ENCODE results near the gene VAMP2.

The VAMP2 gene, protein sequence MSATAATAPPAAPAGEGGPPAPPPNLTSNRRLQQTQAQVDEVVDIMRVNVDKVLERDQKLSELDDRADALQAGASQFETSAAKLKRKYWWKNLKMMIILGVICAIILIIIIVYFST

DNA sequence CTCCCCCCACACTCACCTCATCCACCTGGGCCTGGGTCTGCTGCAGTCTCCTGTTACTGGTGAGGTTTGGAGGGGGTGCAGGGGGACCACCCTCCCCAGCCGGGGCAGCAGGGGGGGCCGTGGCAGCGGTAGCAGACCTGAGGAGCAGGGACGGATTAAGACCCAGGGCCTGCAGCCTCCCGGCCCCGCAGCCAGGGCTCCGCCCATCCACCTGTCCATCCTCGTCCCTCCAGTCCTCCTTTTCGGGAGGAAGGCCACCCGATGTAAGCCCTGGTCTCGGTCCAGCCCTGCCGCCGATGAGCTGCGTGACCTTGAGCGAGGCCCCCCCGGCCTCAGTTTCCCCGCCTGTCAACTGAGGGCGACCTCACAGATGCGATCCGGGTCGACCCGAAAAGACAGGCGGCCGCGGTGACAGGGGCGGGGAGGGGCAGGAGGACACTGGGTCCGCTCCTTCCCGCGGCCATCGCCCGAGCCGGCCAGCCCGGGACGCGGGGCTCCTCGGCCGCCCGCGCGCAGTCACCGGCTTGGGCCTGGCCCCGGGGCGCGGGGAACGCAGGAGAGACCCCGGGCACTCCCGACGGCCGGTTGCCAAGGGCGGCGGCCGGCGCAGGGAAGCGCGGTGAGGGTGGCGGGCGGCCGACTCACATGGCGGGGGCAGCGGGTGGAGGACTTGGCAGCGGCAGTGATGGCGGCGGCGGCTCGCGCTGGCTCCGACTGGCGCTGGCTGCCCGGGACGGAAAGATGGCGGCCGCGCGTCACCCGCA lies at the start of gene VAMP2:
Gene VAMP2, minus strand, starts transcription at position 716 of the 764 bp plus-strand sequence. Its CDS starts 69 bp downstream, at position 647.
- DNase-seq, result peak; percentile 15

DNA sequence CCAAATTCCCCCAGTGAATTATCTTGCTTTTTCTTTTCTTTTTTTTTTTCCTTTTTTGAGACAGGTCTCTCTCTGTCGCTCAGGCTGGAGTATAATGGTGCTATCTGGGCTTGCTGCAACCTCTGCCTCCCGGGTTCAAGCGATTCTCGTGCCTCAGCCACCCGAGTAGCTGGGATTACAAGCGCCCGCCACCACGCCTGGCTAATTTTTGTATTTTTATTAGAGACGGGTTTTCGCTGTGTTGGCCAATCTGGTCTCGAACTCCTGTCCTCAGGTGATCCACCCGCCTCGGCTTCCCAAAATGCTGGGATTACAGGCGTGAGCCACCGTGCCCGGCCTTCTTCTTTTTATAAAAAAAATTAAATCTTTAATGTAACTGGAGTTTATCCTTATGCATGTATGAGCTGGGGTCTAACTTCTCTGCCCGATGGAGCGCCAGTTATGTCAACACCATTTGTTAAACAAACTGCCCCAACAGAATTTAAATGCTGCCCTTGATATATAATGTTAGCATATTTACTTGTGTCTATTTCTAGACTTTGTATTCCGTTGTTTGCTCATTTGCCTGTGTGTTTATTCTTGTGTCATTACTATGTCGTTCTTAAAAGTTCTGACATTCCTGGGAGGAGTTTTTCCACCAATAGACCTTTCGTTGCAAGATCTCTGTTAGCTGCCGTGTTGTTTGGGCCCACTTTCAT lies 48.2 kb upstream of the VAMP2 start:
- no peak for DNase-seq

DNA sequence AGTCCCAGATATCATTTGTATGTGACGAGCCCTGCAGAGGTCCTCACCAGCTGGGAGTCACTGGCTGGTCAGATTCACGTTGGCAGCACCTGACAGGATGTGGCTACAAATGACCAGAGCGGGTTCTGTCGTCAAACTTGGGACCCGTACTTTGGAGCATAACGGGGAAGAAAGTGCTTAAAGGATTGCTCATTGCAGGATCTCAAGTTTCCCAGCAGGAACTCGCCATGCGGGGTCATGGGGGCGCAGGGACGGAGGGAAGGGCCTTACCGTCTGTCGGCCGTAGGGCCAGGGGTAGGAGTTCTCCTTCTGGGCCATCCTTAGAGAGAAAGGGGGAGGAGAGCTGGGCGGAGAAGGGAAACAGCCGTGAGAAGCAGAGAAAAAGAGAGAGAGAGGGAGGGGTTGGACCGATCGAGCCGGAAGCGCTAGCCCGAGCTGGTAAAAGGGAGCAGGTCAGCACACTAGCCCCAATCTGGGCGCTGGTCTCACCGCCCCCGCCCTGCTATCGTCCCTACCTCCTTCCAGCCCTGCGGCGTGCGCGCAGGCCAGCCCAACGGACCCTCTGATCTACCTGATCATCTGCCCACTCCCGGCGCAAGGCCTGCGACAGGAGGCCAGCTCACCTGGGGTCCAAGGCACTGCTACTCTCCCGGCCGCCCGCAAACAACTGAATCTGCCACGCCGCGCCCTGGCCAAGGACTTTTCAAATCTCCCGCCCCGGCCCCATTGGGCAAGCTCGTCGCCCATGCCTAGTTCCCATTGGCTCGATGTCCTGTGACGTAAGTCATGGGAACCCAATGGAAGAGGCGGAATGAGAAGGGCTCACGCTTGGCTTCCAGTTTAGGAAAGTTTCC lies 47.4 kb upstream of the VAMP2 start, which contains the start of gene AURKB:
Gene AURKB, minus strand, starts transcription at position 669 of the 854 bp plus-strand sequence. Its CDS starts 351 bp downstream, at position 318.
- DNase-seq, result peak; percentile 93

DNA sequence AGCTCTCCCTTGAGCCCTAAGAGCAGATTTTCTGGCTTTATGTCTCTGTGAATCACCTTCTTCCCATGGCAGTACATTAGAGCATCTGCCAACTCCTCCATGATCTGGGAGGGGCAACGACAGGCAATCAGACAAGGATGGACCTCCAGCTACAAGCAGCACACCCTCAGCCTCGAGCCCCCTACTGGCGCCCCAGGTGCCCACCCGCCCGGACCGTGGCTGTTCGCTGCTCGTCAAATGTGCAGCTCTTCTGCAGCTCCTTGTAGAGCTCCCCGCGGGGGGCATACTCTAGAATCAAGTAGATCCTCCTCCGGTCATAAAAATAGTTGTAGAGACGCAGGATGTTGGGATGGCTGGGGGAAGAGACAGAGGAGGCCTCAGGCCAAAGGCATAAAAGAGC lies 43.8 kb upstream of the VAMP2 start:
- DNase-seq, result no peak

DNA sequence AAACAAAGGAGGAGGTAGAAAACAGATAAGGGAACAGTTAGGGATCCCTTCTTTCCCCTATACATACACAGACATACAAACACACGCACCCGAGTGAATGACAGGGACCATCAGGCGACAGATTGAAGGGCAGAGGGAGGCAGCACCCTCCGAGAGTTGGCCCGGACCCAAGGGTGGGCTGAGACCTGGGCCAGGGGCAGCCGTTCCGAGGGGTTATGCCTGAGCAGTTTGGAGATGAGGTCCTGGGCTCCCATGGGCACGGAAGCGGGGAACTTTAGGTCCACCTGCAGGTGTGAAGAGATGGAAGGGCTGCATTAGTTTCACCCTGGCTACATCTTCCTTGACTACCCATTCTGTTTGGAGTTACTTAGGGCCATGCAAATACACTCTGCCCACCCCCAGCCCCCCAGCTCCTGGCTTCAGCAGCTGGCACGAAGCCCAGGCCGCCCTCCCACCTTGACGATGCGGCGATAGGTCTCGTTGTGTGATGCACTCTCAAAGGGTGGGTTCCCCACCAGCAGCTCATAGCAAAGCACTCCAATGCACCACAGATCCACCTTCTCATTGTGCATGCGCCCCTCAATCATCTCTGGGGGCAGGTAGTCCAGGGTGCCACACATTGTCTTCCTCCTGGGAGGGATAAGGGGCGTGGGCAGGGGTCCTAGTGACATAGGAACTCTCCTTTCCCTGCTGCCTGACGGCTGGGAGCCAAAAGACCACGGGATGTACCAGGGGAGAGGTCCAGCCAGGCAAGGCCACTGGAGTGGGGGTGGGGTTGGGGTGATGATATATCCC lies 42.2 kb upstream of the VAMP2 start:
- DNase-seq, result no peak

DNA sequence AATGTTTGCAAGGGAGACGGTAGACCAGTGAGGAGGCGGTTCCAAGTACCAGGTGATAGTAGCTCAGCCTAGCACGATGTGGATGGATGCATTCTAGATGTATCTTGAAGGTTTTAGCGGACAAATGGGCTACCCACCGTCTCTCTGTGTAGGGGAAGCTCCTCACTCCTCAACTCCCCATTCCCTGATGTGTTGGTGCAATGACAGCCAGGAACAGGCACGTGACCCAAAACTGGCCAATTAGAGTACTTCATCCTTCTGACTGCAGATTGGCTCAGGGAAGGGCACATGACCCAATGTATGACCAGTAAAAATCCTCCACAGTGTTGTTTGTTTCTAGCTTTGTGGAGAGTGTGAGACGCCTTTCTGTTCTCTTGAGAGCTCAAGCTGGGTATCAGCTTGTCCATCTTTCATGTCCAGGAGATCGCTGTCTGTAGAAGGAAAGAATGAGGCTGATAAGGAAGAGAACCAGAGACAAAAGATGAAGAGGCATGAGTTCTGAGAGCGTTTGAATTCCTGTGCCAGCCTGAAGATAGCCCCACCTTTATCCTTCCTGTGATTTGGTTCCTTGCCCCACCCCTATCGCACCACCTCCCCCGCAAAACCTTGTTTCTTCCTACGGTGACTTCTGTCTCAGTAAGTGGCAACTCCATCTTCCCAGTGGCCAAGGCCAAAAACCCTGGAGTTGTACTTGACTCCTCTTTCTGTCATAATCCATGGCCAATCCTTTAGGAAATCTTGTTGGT lies 29.5 kb upstream of the VAMP2 start:
- no peak for DNase-seq

DNA sequence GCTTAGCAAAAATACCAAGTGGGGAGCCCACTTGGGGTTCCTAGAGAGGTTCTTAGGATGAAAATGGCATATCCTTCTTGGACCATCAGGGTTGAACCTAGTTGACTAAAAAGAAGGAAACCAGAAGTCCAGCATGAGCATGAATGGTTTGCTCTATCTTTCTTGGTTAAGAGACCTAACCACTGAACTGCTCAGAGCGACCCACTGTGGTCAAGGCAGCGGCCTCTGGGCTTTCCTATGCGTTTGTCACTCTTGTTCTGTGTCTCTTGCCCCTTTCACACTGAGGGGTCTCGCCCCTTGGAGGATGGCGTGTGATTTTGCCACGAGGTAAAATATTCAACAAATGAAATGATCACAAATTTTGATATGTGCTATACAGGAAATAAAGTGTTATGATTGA lies 27.8 kb upstream of the VAMP2 start:
- DNase-seq, result no peak

DNA sequence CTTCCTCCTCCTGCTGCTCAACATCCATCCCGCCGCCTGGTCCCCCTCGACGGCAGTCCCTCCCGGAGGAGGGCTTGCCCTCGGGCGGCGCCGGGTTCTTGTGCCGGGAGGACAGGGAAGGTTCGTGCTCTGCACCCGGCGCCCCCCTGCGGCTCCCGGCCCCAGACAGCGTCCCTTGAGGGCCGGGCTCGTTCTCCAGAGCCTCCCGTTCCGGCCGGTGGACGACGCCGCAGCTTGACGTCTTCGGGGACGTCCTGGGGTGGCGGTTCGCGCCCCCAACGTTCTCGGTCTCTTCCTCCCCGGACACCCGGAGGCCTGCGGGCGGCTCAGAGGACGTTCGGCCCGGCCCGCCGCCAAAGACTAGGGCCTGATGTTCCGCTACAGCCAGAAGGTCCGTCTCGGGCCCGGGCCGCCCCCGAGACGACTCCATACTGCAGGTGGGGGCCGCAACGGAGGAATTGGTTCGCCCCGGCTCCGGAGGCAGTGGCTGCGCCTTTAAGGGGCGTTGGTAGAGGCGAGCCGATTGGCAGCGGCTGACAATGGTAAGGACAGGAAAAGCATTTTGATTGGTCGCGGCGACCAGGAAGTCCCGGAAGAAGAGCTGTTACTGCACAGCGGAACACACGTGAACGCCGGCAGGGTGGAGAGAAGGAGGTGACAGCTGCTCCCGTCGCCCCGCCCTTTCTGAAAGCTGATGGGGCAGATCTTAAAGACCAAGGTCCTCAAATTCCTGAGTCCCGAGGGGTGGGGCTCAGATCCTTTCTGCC lies 27.1 kb upstream of the VAMP2 start, which contains the start of gene BORCS6:
Gene BORCS6, minus strand, starts transcription at position 470 of the 767 bp plus-strand sequence. Its CDS starts 40 bp downstream, at position 430.
- DNase-seq, result peak; percentile 94

DNA sequence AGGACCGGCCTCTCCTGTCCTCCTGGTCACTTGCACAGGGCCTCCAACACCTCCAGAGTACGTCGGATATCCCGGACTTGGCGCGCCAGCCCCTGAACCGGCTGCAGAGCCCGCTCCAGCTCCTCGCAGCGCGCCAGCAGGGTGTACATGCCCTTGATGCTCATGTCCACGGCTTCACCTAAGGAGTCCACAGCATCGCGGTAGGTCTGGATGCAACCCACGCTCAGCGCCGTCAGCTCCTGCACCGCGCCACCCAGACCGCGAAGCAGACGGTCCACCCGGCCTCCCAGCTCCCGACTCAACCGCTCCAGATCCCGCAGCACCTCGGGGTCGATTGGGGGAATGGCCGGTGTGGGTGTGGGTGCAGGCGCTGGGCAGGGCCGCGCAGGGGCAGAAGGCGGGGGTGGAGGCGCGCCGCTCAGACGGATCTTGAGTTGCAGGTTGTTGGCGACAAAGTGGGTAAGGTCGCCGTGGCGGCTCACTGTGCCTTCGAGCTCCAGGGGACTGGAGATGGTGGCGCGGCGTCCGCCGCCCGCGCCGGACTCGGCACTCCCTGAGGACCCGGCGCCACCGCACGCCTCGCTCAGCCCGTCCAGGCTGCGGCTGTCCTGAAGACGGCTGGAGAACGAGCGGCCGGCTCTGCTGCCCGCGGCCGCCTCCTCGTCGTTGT lies 26.4 kb upstream of the VAMP2 start:
- DNase-seq, result no peak

DNA sequence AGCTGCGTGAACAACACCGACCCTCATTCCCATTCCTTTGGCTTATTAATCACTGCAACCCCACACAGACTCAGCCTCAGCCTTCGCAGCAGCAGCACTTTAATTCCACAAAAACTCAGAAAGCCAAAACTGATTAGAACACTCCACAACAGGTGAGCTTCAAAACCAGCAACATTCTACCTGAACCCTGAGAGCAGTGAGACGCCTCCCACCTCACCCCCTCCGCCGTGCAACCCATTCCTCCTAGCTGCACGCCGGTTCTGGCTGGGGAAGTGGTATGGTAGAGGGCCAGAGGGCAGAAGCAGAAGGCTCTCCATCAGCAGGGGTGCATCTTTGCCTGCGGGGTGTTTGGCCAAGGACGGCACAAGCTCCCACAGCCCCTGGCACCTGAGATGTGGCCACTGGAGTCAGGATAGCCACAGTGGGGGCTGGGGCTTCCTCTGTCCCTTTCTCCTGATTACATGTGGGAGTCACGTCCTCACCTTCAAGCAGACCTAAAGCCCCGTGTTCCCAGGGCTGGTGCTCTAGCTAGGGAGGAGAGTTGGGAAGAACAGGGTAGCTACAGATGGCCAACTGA lies 25.6 kb upstream of the VAMP2 start:
- DNase-seq, result no peak

DNA sequence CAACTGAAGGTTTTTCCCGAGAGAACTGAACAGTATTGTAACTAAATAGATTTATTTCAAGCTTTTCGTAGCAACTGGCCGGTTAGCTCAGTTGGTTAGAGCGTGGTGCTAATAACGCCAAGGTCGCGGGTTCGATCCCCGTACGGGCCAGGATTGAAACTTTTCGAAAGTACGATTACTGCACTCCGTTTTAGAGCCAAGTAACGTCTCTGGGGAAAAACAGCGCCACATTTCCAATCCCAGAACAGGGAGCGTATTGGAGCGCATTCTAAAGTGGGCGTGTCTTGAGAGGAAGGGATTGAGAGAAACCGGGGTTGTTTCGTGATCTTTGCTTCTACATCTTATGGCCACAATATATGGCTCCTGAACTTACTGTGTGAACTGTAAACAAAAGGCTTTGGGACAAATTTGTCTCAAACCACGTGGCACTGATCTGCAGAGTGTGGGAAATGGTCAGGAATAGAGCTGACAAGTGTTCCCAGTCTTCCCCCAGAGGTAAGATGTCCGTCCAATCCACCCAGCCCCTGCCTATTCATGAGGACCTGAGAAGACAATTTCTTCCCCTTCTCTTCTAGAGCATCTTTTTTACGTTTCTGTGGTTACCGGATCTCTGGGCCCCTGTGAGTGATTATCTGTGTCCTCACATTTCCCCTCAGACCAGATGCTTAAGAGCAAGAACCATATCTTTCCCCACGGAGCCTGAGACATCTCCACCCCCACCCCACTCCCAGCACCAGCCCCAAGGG lies 24.9 kb upstream of the VAMP2 start:
- peak; percentile 97 for DNase-seq

DNA sequence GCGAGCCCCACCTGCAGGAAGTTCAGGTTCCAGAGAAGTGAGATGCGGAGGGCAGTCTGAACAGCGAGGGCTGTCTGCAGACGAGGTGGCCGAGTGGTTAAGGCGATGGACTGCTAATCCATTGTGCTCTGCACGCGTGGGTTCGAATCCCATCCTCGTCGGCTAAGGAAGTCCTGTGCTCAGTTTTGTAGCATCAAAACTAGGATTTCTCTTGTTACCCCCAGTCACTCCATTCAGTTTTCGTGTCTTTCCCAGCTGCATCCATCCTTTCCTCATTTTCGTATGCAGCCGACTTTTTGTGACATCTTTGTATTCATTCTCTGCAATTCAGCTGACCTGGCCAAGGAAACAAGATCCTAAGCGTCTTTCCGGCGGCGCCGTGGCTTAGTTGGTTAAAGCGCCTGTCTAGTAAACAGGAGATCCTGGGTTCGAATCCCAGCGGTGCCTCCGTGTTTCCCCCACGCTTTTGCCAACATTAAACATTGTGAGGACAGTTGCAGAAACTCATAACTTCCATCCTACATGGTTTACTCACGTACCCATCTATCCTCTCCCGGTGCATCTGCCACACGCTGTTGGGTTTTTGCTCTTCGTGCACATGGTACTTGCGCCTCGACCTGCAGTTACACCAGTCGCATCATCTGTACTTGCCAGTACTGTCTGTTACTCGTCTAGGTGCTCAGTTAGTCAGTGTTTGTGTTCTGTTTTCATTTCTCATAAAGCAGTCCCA lies 24.2 kb upstream of the VAMP2 start:
- peak; percentile 90 for DNase-seq

DNA sequence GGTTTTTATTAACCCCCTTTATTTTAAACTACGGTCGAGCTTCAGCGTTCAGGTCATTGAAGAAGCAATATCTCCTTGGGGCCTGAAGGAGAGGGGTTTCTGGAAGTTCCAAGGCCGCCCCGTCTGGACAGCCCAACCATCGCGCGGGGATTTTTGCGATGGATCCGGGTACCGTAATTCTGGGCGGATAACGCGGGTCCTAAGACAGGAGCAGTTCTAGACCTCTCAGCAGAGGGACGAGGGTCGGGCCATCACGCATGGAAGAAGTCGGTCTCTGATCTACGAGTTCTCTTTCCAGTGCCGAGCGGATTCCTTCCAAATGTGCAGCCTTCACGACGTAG lies 23.7 kb upstream of the VAMP2 start:
- no peak for DNase-seq

DNA sequence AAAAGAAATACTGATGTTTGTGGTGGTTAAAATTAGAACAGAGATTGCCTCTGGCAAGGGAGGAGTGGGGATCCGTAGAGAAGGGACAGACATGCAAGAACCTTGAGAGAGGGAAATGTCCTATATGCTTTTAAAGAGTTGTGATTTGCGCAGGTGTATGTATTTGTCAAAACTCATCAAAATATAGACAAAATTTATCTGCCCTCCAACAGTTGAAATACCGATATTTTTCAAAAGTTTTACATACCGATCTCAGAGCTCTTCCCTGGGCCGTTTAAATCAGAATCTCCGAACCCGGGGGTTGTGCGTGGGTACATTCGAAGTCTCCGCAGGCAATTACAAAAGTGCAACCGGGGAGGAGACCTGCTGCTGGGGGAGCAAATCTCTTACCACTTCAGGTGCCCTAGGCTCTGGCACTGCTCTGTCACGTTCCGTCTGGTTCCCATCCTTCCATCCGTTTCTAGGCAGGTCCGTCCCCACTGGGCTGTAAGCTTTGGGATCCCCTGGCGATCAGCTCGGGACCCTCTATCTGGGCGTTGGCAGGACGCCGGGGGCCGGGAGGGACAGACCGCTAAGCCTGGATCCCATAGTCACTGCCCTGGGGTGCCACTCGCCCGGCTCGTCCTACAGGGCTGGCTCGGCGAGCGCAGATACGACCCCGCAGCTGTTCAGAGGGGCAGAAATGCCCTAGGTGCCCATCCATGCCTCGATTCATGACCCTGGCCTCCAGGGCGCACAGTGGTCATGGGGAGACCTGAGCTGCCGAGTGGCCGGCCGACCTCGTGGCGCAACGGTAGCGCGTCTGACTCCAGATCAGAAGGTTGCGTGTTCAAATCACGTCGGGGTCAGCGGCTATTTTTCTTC lies 23.1 kb upstream of the VAMP2 start:
- DNase-seq, result peak; percentile 42

DNA sequence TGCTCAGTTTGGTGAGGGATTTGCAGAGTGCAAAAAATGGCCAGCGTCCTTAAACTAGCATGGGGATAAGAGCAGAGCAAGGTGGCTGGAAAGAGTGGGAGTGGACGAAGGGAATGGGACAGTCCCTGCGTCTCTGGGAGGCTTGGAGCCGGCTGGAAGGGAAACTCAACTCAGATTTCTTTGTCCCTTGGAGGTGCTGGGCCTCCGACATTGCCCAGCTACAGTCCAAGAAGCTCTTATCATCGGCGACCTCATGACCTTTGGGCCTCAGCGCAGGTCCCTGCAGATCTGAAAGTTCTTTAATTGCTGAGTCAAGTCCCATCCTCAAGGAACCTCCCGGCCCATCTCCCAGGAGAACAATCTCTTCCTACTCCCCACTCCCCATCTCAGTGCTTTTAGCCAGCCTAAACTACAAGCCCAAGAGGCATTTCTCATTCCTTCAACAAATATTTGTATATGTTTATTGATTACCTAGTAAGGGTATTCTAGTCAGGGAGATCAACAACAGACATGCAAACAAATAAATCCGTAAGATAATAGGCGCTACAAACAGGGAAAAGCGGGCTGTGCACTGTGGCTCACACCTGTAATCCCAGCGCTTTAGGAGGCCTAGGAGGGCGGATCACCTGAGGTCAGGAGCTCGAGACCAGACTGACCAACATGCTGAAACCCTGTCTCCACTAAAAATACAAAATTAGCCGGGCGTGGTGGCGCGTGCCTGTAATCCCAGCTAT lies 14.4 kb upstream of the VAMP2 start:
- DNase-seq, result no peak

DNA sequence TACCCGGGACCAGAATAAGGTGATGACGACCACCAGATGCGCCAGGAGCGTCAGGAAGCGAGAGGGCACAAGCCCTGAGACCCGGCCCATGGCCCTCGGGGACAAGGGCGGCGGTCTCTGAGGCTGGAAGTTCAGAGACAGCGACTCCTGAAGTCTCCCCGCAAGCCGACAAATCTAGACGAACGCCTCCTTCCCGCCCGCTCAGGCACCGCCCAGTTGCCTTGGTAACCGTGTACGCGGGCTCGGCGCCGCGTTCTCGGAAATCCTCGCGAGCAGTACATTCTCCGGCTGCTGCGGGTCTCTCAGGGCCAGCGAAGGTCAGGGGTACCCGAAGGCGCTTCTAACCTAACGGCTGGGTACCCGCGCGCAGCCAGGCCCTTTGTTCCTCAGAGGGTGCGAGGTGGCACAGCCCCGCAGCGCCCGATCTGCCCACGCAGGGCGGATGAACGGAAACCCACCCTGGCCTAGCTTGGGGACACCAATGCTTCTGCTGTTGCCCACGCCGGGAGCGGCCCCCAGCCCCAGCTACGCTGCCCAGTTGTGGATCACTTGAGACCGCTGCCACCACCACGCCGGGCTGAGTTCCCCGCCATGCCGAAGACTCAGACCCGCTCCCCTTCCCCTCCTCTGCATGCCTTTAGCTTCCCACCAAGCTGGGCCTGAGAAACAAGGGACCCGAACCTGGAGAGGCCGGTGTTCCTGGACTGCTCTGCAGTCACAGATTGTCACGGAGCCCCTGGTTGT lies 13.6 kb upstream of the VAMP2 start, which contains the start of gene TMEM107:
Gene TMEM107, minus strand, starts transcription at position 184 of the 744 bp plus-strand sequence. Its CDS starts 94 bp downstream, at position 90.
- peak; percentile 82 for DNase-seq
